WTC11 (cell line): Measurements from ENCODE around the gene MET. TPM values are rescaled to one million over a fixed set of nuclear protein-coding genes. Genes with fewer than 3 reads are reported as not detected.

Experiments used
- ATAC-seq: fragments of 200-7000 bp; cut with Tn5 transposase; 2 replicates; pipeline ENCODE4 v1.10.0; 2021; ENCODE audit warnings: mild to moderate bottlenecking, moderate library complexity
- CTCF ChIA-PET: fragments of 300-600 bp; sonication (Branson Sonifier 250); formaldehyde crosslinking; loops from one replicate; lab custom pipeline; 2021; ENCODE audit warnings: antibody characterized with exemption; lab: Charles Lee
- POLR2A ChIA-PET: fragments of 350-600 bp; sonication (Branson Sonifier 250); formaldehyde crosslinking; loops from one replicate; lab custom pipeline; 2021; ENCODE audit warnings: antibody characterized with exemption; lab: Charles Lee
- DNase-seq: peaks from one replicate; pipeline ENCODE4 v3.0.0; 2021; ENCODE audit warnings: low spot score
- H3K27ac Mint-ChIP-seq: 2 replicates; pipeline ENCODE4 v1.8.0; 2021; ENCODE audit warnings: mixed read lengths
- H3K27me3 Mint-ChIP-seq: 2 replicates; pipeline ENCODE4 v1.8.0; 2021; ENCODE audit warnings: low read depth, mild to moderate bottlenecking, moderate library complexity, mixed read lengths
- H3K36me3 Mint-ChIP-seq: 2 replicates; pipeline ENCODE4 v1.8.0; 2021; ENCODE audit warnings: mixed read lengths
- H3K4me1 Mint-ChIP-seq: 2 replicates; pipeline ENCODE4 v1.8.0; 2022; ENCODE audit warnings: mixed read lengths
- H3K4me3 Mint-ChIP-seq: 2 replicates; pipeline ENCODE4 v1.8.0; 2021; ENCODE audit warnings: mild to moderate bottlenecking, moderate library complexity, mixed read lengths
- H3K9me3 Mint-ChIP-seq: 2 replicates; pipeline ENCODE4 v1.8.0; 2021; ENCODE audit warnings: mixed read lengths
- AR ChIP-seq: fragments of 250-450 bp; sonication (Bioruptor Pico); IDR thresholded peaks from 2 replicates; pipeline ENCODE4 v1.9.0; 2021; ENCODE audit warnings: mild to moderate bottlenecking
- ETV6 ChIP-seq: sonication (generic); formaldehyde crosslinking; IDR thresholded peaks from 2 replicates; pipeline ENCODE4 v1.8.1; 2022; ENCODE audit warnings: mild to moderate bottlenecking, missing genetic modification reagents
- FOXJ3 ChIP-seq: sonication (generic); formaldehyde crosslinking; IDR thresholded peaks from 2 replicates; pipeline ENCODE4 v1.9.0; 2021; ENCODE audit warnings: missing genetic modification reagents, mild to moderate bottlenecking, borderline replicate concordance
- GRHL2 ChIP-seq: fragments of 250-450 bp; sonication (Bioruptor Pico); IDR thresholded peaks from 2 replicates; pipeline ENCODE4 v1.8.0; 2022; ENCODE audit warnings: mild to moderate bottlenecking, moderate library complexity; ENCODE audit not compliant: insufficient replicate concordance, severe bottlenecking
- HMGXB4 ChIP-seq: sonication (generic); formaldehyde crosslinking; IDR thresholded peaks from 2 replicates; pipeline ENCODE4 v1.8.1; 2023; ENCODE audit warnings: mild to moderate bottlenecking, moderate library complexity, missing genetic modification reagents
- KAT7 ChIP-seq: sonication (generic); formaldehyde crosslinking; IDR thresholded peaks from 2 replicates; pipeline ENCODE4 v1.8.1; 2023; ENCODE audit warnings: missing genetic modification reagents, mild to moderate bottlenecking, borderline replicate concordance
- MAX ChIP-seq: sonication (generic); formaldehyde crosslinking; IDR thresholded peaks from 2 replicates; pipeline ENCODE4 v1.8.0; 2022; ENCODE audit warnings: mild to moderate bottlenecking, missing genetic modification reagents
- NFYB ChIP-seq: sonication (generic); formaldehyde crosslinking; conservative IDR thresholded peaks from 2 replicates; pipeline ENCODE4 v1.8.0; 2022; ENCODE audit warnings: low read depth, missing genetic modification reagents
- SMAD3 ChIP-seq: sonication (generic); formaldehyde crosslinking; IDR thresholded peaks from 2 replicates; pipeline ENCODE4 v1.8.0; 2022; ENCODE audit warnings: missing genetic modification reagents, mild to moderate bottlenecking, borderline replicate concordance
- SP1 ChIP-seq: sonication (generic); formaldehyde crosslinking; conservative IDR thresholded peaks from 2 replicates; pipeline ENCODE4 v1.8.1; 2022; ENCODE audit warnings: missing genetic modification reagents
- TEAD4 ChIP-seq: sonication (generic); formaldehyde crosslinking; IDR thresholded peaks from 2 replicates; pipeline ENCODE4 v1.8.0; 2022; ENCODE audit warnings: mild to moderate bottlenecking, missing genetic modification reagents
- ZBTB21 ChIP-seq: sonication (generic); formaldehyde crosslinking; IDR thresholded peaks from 2 replicates; pipeline ENCODE4 v1.8.1; 2023; ENCODE audit warnings: mild to moderate bottlenecking, missing genetic modification reagents, borderline replicate concordance
- ZMAT4 ChIP-seq: fragments of 250-450 bp; sonication (Bioruptor Pico); IDR thresholded peaks from 2 replicates; pipeline ENCODE4 v1.9.0; 2021; ENCODE audit warnings: mild to moderate bottlenecking
- ZNF138 ChIP-seq: sonication (generic); formaldehyde crosslinking; conservative IDR thresholded peaks from 2 replicates; pipeline ENCODE4 v1.8.1; 2022; ENCODE audit warnings: mild to moderate bottlenecking, moderate library complexity, missing genetic modification reagents
- ZNF317 ChIP-seq: sonication (generic); formaldehyde crosslinking; IDR thresholded peaks from 2 replicates; pipeline ENCODE4 v1.8.1; 2023; ENCODE audit warnings: low read depth, mild to moderate bottlenecking, moderate library complexity, missing genetic modification reagents, borderline replicate concordance
- ZNF396 ChIP-seq: fragments of 250-450 bp; sonication (Bioruptor Pico); IDR thresholded peaks from 2 replicates; pipeline ENCODE4 v1.8.0; 2021; ENCODE audit warnings: mild to moderate bottlenecking, moderate library complexity, borderline replicate concordance
- ZNF423 ChIP-seq: fragments of 250-450 bp; sonication (Bioruptor Pico); IDR thresholded peaks from 2 replicates; pipeline ENCODE4 v2.1.2; 2022; ENCODE audit warnings: mild to moderate bottlenecking, moderate library complexity
- total RNA-seq: library from RNA; stranded (reverse); gene quantifications from 3 replicates; pipeline ENCODE4 v1.2.3, GENCODE V29; 2021
- TF ChIP-seq, protein P1 (sequence below): sonication (generic); formaldehyde crosslinking; IDR thresholded peaks from 2 replicates; pipeline ENCODE4 v1.8.1; 2023; ENCODE audit warnings: mild to moderate bottlenecking, missing genetic modification reagents
- TF ChIP-seq, protein P2 (sequence below): sonication (generic); formaldehyde crosslinking; IDR thresholded peaks from 2 replicates; pipeline ENCODE4 v1.8.0; 2023; ENCODE audit warnings: missing genetic modification reagents
- TF ChIP-seq, protein P3 (sequence below): sonication (generic); formaldehyde crosslinking; IDR thresholded peaks from 2 replicates; pipeline ENCODE4 v1.8.1; 2022; ENCODE audit warnings: mild to moderate bottlenecking, missing genetic modification reagents, moderate library complexity, borderline replicate concordance
- TF ChIP-seq, protein P4 (sequence below): sonication (generic); formaldehyde crosslinking; IDR thresholded peaks from 2 replicates; pipeline ENCODE4 v1.8.1; 2023; ENCODE audit warnings: mild to moderate bottlenecking, missing genetic modification reagents

Gene MET
- total RNA-seq, 1 experiment from 2014 or later: 9.4 TPM

DNA sequence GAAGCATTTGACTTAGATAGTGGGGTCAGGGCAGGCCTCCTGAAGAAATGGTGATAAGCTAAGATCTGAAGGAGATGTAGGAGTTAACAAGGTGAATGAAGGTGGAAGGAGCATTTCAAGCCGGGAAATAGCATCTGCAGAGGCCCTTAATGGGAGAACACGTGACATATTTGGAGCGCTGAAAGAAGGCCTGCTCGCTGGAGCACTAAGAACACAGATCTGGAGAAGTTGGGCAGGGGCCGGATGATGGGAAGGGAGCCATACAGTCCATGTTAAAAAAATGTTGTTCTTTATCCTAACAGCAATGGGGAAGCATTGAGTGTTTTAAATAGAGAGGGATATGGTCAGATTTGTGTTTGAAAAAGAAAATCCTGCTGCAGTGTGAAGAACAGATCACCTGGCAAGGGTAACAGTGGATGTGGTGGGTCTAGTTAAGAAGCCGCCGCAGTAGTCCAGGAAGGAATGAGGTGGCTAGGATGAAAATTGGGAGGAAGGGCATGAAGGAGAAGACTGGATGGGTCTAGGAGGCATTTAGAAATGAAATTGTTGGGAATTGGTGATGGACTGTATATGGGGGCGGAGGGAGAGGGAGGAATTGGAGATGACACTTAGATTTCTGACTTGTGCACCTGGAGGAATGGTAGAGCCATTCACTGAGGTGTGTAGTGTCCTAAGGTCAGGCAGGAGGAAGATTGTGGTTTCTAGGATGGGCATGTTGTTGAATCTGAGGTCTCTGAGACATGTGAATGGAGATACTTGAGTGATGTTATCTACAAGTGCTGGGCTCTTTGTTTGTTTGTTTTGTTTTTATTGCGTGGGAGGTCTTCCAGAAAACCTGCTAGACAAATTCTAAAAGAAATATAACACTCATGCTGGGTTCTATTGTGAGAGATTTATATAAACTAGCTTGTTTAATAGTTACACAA, 58.4 kb downstream of the MET start (continued):
- TF ChIP-seq, protein P1, sequence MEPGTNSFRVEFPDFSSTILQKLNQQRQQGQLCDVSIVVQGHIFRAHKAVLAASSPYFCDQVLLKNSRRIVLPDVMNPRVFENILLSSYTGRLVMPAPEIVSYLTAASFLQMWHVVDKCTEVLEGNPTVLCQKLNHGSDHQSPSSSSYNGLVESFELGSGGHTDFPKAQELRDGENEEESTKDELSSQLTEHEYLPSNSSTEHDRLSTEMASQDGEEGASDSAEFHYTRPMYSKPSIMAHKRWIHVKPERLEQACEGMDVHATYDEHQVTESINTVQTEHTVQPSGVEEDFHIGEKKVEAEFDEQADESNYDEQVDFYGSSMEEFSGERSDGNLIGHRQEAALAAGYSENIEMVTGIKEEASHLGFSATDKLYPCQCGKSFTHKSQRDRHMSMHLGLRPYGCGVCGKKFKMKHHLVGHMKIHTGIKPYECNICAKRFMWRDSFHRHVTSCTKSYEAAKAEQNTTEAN (CRISPR knock-in tag): no peak
- TF ChIP-seq ZNF138 (no peak), SMAD3 (CRISPR knock-in tag) (no peak), ZNF317 (CRISPR knock-in tag) (no peak), AR (CRISPR knock-in tag) (no peak), HMGXB4 (CRISPR knock-in tag) (no peak), ZNF423 (CRISPR knock-in tag) (no peak), MAX (CRISPR knock-in tag) (no peak), TEAD4 (CRISPR knock-in tag) (no peak), GRHL2 (CRISPR knock-in tag) (no peak), ETV6 (CRISPR knock-in tag) (no peak), ZNF396 (CRISPR knock-in tag) (no peak)
- TF ChIP-seq, protein P2, sequence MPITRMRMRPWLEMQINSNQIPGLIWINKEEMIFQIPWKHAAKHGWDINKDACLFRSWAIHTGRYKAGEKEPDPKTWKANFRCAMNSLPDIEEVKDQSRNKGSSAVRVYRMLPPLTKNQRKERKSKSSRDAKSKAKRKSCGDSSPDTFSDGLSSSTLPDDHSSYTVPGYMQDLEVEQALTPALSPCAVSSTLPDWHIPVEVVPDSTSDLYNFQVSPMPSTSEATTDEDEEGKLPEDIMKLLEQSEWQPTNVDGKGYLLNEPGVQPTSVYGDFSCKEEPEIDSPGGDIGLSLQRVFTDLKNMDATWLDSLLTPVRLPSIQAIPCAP (CRISPR knock-in tag): no peak
- TF ChIP-seq, protein P3, sequence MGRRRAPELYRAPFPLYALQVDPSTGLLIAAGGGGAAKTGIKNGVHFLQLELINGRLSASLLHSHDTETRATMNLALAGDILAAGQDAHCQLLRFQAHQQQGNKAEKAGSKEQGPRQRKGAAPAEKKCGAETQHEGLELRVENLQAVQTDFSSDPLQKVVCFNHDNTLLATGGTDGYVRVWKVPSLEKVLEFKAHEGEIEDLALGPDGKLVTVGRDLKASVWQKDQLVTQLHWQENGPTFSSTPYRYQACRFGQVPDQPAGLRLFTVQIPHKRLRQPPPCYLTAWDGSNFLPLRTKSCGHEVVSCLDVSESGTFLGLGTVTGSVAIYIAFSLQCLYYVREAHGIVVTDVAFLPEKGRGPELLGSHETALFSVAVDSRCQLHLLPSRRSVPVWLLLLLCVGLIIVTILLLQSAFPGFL (CRISPR knock-in tag): no peak

DNA sequence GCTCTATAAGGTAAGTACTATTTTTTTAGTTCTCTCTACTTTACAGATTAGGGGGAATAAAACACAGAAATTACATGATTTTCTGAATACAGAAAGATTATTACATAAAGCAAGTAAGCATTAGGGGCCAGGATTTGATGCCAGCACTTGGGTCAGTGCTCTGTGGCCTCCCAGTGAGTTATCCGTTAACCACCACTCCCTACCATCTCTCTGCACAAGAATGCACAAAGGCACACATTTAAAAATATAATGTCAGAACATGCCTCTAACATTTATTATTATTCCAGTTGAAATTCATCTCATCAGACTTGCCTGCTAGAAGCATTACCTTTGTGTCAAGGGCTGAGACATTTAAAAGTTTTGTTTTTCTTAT, 59.0 kb downstream of the MET start:
- no peaks in the 10 kb centered on the region for H3K9me3 Mint-ChIP-seq
- no peaks in the 10 kb centered on the region for H3K27me3 Mint-ChIP-seq
- TF ChIP-seq ZBTB21 (CRISPR knock-in tag): no peak
- TF ChIP-seq KAT7 (CRISPR knock-in tag): no peak
- TF ChIP-seq SP1 (CRISPR knock-in tag): no peak
- TF ChIP-seq ZMAT4 (CRISPR knock-in tag): no peak
- no peak for TF ChIP-seq FOXJ3
- no peak for TF ChIP-seq NFYB (CRISPR knock-in tag)
- TF ChIP-seq, protein P4, sequence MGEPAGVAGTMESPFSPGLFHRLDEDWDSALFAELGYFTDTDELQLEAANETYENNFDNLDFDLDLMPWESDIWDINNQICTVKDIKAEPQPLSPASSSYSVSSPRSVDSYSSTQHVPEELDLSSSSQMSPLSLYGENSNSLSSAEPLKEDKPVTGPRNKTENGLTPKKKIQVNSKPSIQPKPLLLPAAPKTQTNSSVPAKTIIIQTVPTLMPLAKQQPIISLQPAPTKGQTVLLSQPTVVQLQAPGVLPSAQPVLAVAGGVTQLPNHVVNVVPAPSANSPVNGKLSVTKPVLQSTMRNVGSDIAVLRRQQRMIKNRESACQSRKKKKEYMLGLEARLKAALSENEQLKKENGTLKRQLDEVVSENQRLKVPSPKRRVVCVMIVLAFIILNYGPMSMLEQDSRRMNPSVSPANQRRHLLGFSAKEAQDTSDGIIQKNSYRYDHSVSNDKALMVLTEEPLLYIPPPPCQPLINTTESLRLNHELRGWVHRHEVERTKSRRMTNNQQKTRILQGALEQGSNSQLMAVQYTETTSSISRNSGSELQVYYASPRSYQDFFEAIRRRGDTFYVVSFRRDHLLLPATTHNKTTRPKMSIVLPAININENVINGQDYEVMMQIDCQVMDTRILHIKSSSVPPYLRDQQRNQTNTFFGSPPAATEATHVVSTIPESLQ (CRISPR knock-in tag): no peak
- no peak for TF ChIP-seq AR (CRISPR knock-in tag)
- no peaks in the 10 kb centered on the region for H3K36me3 Mint-ChIP-seq
- ATAC-seq (no peak), DNase-seq (no peak)
- ChIA-PET POLR2A (no interaction called here), CTCF (interaction anchor here (0.5 kb wide), 1 partner anchor 82 kb away, joined by 4 read pairs; no protein-coding TSS in a partner anchor)
- H3K4me1 Mint-ChIP-seq: peaks cover 34% of the 10 kb centered on the region
- no peak overlapping the region for H3K4me3 Mint-ChIP-seq
- no peak overlapping the region for H3K27ac Mint-ChIP-seq
